ENCODE results near the gene PTPRG.

GRCh38 chr3:61805510-61806080 lies 244.2 kb downstream of the PTPRG start:
- TF ChIP-seq CTCF (conservative IDR thresholded peaks at IDR 0.05; ENCODE audit: low read depth, low read length) = no peak
- no peak for TF ChIP-seq EZH2 (IDR thresholded peaks at IDR 0.05; ENCODE audit: borderline replicate concordance, low read depth, low read length, poor library complexity, severe bottlenecking)
